Astrocyte (in vitro differentiated cells and primary cell): ENCODE data around the gene PTPN13. TPM values are rescaled to one million over a fixed set of nuclear protein-coding genes. Genes with fewer than 3 reads are reported as not detected.

ENCODE experiments used
- DNase-seq: peaks from one replicate; pipeline ENCODE4 v3.0.0-alpha.2; 2010; ENCODE audit warnings: low read depth
- FAIRE-seq: peaks from 2 replicates; lab custom pipeline; 2011; peaks lifted over from hg19 to GRCh38; lab: Jason Lieb, UNC
- H2AFZ ChIP-seq: 2 replicates; pipeline ENCODE4 v1.6.0; 2012; ENCODE audit warnings: low read depth, low read length, inconsistent platforms
- H3K27ac ChIP-seq: 2 replicates; pipeline ENCODE4 v1.5.1; 2011; ENCODE audit warnings: low read depth, low read length, inconsistent platforms
- H3K27me3 ChIP-seq: 2 replicates; pipeline ENCODE4 v1.6.0; 2011; ENCODE audit warnings: low read length, inconsistent platforms; ENCODE audit not compliant: insufficient read depth
- H3K36me3 ChIP-seq: 2 replicates; pipeline ENCODE4 v1.5.1; 2011; ENCODE audit warnings: low read length, inconsistent platforms; ENCODE audit not compliant: insufficient read depth
- H3K4me1 ChIP-seq: 2 replicates; pipeline ENCODE4 v1.5.1; 2011; ENCODE audit warnings: low read length, inconsistent platforms; ENCODE audit not compliant: insufficient read depth
- H3K4me2 ChIP-seq: 2 replicates; pipeline ENCODE4 v1.6.0; 2012; ENCODE audit warnings: low read length, inconsistent platforms
- H3K4me3 ChIP-seq: 2 replicates; pipeline ENCODE4 v1.5.1; 2011; ENCODE audit warnings: low read depth, mild to moderate bottlenecking, low read length, inconsistent platforms; ENCODE audit not compliant: insufficient read depth
- H3K79me2 ChIP-seq: 2 replicates; pipeline ENCODE4 v1.6.0; 2012; ENCODE audit warnings: mild to moderate bottlenecking, low read length, inconsistent platforms; ENCODE audit not compliant: insufficient read depth
- H3K9ac ChIP-seq: 2 replicates; pipeline ENCODE4 v1.6.0; 2012; ENCODE audit warnings: mild to moderate bottlenecking, low read length, inconsistent platforms
- H3K9me3 ChIP-seq: 2 replicates; pipeline ENCODE4 v1.5.1; 2012; ENCODE audit warnings: low read depth, mild to moderate bottlenecking, low read length, inconsistent platforms; ENCODE audit not compliant: insufficient read depth
- H4K20me1 ChIP-seq: 2 replicates; pipeline ENCODE4 v1.6.0; 2012; ENCODE audit warnings: low read length, inconsistent platforms; ENCODE audit not compliant: insufficient read depth
- H3K27ac Mint-ChIP-seq: one replicate; pipeline ENCODE4 v1.8.0; 2021; ENCODE audit warnings: mild to moderate bottlenecking, mixed read lengths; ENCODE audit not compliant: unreplicated experiment
- H3K27me3 Mint-ChIP-seq: one replicate; pipeline ENCODE4 v1.8.0; 2021; ENCODE audit warnings: low read depth, mixed read lengths; ENCODE audit not compliant: unreplicated experiment
- H3K36me3 Mint-ChIP-seq: one replicate; pipeline ENCODE4 v1.8.0; 2021; ENCODE audit warnings: low read depth, mixed read lengths; ENCODE audit not compliant: unreplicated experiment
- H3K4me1 Mint-ChIP-seq: one replicate; pipeline ENCODE4 v1.8.0; 2021; ENCODE audit warnings: low read depth, mixed read lengths; ENCODE audit not compliant: unreplicated experiment
- H3K4me3 Mint-ChIP-seq: one replicate; pipeline ENCODE4 v1.8.0; 2021; ENCODE audit warnings: mild to moderate bottlenecking, moderate library complexity, mixed read lengths; ENCODE audit not compliant: unreplicated experiment
- H3K9me3 Mint-ChIP-seq: one replicate; pipeline ENCODE4 v1.8.0; 2021; ENCODE audit warnings: mild to moderate bottlenecking, mixed read lengths; ENCODE audit not compliant: unreplicated experiment
- CTCF ChIP-seq: IDR thresholded peaks from 2 replicates; pipeline ENCODE4 v1.5.1; 2011; ENCODE audit warnings: low read depth, mild to moderate bottlenecking, inconsistent platforms, low read length, moderate library complexity; ENCODE audit not compliant: insufficient read depth
- EZH2 ChIP-seq: IDR thresholded peaks from 2 replicates; pipeline ENCODE4 v1.6.1; 2012; ENCODE audit warnings: mild to moderate bottlenecking, low read length, inconsistent platforms; ENCODE audit not compliant: insufficient read depth
- total RNA-seq: library from RNA; stranded (reverse); gene quantifications from 2 replicates; pipeline ENCODE4 v1.2.1, GENCODE V29; 2021

The PTPN13 gene
- total RNA-seq, 1 donor from 2014 or later = 46.2 TPM

DNA sequence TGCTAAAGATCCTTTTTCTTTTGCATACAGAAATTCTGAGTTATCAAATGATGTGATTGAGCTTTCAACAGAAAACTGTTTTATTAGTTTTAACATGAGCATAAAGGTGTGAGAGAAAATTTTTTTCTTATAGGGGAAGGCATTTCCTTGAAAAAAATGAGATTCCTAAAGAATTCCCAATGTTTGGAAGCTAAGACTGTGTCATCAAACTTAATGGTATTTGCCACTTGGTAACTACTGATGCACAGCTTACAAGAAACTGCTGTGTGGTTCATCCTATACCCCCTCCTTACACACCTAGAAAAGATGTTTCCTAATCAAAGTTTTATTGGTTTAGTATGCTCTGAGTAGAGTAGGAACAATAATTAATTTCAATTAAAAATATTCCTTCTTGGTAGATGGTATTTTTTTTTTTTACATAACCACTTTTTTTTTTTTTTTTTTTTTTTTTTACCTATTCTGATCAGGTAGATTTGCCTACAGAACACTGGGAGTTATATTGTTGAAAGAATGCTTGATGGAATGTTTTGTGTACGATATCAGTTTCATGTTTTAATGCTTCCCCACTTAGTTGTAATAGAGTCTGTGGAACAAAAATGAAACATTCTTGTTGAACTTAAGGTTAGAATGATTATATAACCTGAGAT is 6.0 kb downstream of the PTPN13 start:
- H3K9me3 Mint-ChIP-seq = no peaks in the 10 kb centered on the region
- peaks cover 21% of the 10 kb centered on the region for H3K4me1 Mint-ChIP-seq

GRCh38 chr4:86603311-86603885 is 9.3 kb downstream of the PTPN13 start:
- H3K27me3 Mint-ChIP-seq = no peaks in the 10 kb centered on the region
- H3K27ac ChIP-seq = no peak overlapping the region
- H3K27ac Mint-ChIP-seq = no peak overlapping the region
- H3K4me1 ChIP-seq = no peaks in the 10 kb centered on the region
- H3K27me3 ChIP-seq = no peaks in the 10 kb centered on the region
- no peak overlapping the region for H3K4me3 Mint-ChIP-seq
- peaks cover 33% of the 10 kb centered on the region for H3K79me2 ChIP-seq
- peaks cover 7% of the 10 kb centered on the region for H3K4me1 Mint-ChIP-seq
- H3K36me3 ChIP-seq = no peaks in the 10 kb centered on the region
- no peak for DNase-seq
- no peaks in the 10 kb centered on the region for H3K9me3 ChIP-seq
- peaks cover 7% of the 10 kb centered on the region for H4K20me1 ChIP-seq
- H3K9me3 Mint-ChIP-seq = no peaks in the 10 kb centered on the region
- no peak overlapping the region for H2AFZ ChIP-seq
- no peak overlapping the region for H3K4me3 ChIP-seq
- H3K36me3 Mint-ChIP-seq = no peaks in the 10 kb centered on the region
- no peak for TF ChIP-seq CTCF
- no peak for TF ChIP-seq EZH2
- H3K9ac ChIP-seq = no peak overlapping the region
- no peak for FAIRE-seq
- no peak overlapping the region for H3K4me2 ChIP-seq

More for the DNA sequence above, 6.0 kb downstream of the PTPN13 start:
- H3K79me2 ChIP-seq = peaks cover 60% of the 10 kb centered on the region
- no peak overlapping the region for H3K4me2 ChIP-seq
- H3K4me3 Mint-ChIP-seq = no peak overlapping the region
- no peak overlapping the region for H3K27ac ChIP-seq
- H4K20me1 ChIP-seq = peaks cover 6% of the 10 kb centered on the region
- H3K27ac Mint-ChIP-seq = no peak overlapping the region
- no peaks in the 10 kb centered on the region for H3K27me3 Mint-ChIP-seq
- FAIRE-seq (no peak), DNase-seq (no peak)
- no peak for TF ChIP-seq CTCF
- no peak for TF ChIP-seq EZH2
- H3K36me3 ChIP-seq = no peaks in the 10 kb centered on the region
- no peaks in the 10 kb centered on the region for H3K36me3 Mint-ChIP-seq
- H2AFZ ChIP-seq = no peak overlapping the region
- no peak overlapping the region for H3K9ac ChIP-seq
- H3K4me3 ChIP-seq = no peak overlapping the region
- H3K9me3 ChIP-seq = no peaks in the 10 kb centered on the region
- peaks cover 4% of the 10 kb centered on the region for H3K4me1 ChIP-seq
- no peaks in the 10 kb centered on the region for H3K27me3 ChIP-seq

DNA sequence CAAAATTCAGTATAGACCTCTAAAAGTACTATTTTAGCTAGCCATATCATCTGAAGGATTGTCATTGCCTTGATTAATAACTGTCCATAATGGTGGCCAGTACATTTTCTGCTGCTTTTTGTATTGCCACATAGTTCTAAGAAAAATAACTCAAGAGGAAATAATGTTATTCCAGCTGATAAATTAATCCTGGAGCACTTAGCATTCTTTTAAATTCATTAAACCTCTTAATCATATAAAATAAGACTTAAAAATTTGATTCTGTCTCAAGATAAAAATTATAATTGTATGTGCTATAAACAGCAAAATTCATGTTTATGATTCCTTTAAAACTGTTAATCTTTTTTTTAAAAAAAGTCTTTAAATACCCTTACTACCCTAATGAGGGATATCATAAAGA is 12.7 kb downstream of the PTPN13 start:
- H3K4me3 ChIP-seq = no peak overlapping the region

More for the DNA sequence above, 12.7 kb downstream of the PTPN13 start:
- DNase-seq (no peak), FAIRE-seq (no peak)
- H3K4me3 Mint-ChIP-seq = no peak overlapping the region
- Histone ChIP-seq H3K9ac (no peak overlapping the region), H3K4me1 (no peaks in the 10 kb centered on the region), H3K79me2 (peaks cover 13% of the 10 kb centered on the region), H3K36me3 (no peaks in the 10 kb centered on the region), H3K9me3 (no peaks in the 10 kb centered on the region), H3K27me3 (no peaks in the 10 kb centered on the region), H3K27ac (no peak overlapping the region), H4K20me1 (peaks cover 14% of the 10 kb centered on the region), H2AFZ (no peak overlapping the region), H3K4me2 (no peak overlapping the region)
- no peaks in the 10 kb centered on the region for H3K27me3 Mint-ChIP-seq
- H3K36me3 Mint-ChIP-seq = no peaks in the 10 kb centered on the region
- H3K27ac Mint-ChIP-seq = no peak overlapping the region
- no peak for TF ChIP-seq EZH2
- TF ChIP-seq CTCF = no peak
- peaks cover 5% of the 10 kb centered on the region for H3K4me1 Mint-ChIP-seq
- H3K9me3 Mint-ChIP-seq = no peaks in the 10 kb centered on the region
